Kidney epithelial cell (primary cell): ENCODE data around the gene PPIAL4G. TPM values are rescaled to one million over a fixed set of nuclear protein-coding genes. Genes with fewer than 3 reads are reported as not detected.
A peak's percentile ranks its signal among the peaks of the same experiment; 100 is the strongest.
"Not testable (repeated sequence)": the region's sequence is repeated elsewhere in the genome, so short reads cannot be mapped to it uniquely, and the experiment has no call there.

ENCODE experiments used
- DNase-seq: peaks from one replicate; pipeline ENCODE4 v3.0.0-alpha.2; 2010; ENCODE audit warnings: low read depth
- H3K27me3 ChIP-seq: 2 replicates; pipeline ENCODE4 v1.6.0; 2011; ENCODE audit warnings: low read length; ENCODE audit not compliant: control insufficient read depth, insufficient read depth
- H3K36me3 ChIP-seq: 2 replicates; pipeline ENCODE4 v1.5.1; 2011; ENCODE audit warnings: low read length; ENCODE audit not compliant: control insufficient read depth, insufficient read depth
- H3K4me3 ChIP-seq: 2 replicates; pipeline ENCODE4 v1.5.1; 2011; ENCODE audit warnings: low read depth, mild to moderate bottlenecking, control low read depth, low read length
- total RNA-seq: library from RNA; depleted of rRNA; stranded (reverse); fragments of >200 nt; gene quantifications from 2 replicates; pipeline ENCODE4 v1.2.3, GENCODE V29; 2015
- TF ChIP-seq, protein P1 (sequence below): IDR thresholded peaks from 2 replicates; pipeline ENCODE4 v1.5.1; 2011; ENCODE audit warnings: mild to moderate bottlenecking, moderate library complexity, low read length, control low read depth, inconsistent platforms; ENCODE audit not compliant: insufficient read depth, poor library complexity, severe bottlenecking

PPIAL4G gene
- total RNA-seq, 1 donor from 2014 or later, result not detected

GRCh38 chr1:148458398-148458797 is 24.7 kb downstream of the PPIAL4G start:
- not testable (repeated sequence) for DNase-seq, H3K36me3 ChIP-seq, H3K27me3 ChIP-seq
- H3K4me3 ChIP-seq, result peak overlapping the region; percentile 36

GRCh38 chr1:148452845-148453244 is 30.3 kb downstream of the PPIAL4G start:
- not testable (repeated sequence) for H3K36me3 ChIP-seq, H3K4me3 ChIP-seq, H3K27me3 ChIP-seq, DNase-seq

GRCh38 chr1:148439654-148440325 is 43.3 kb downstream of the PPIAL4G start:
- H3K4me3 ChIP-seq, H3K27me3 ChIP-seq, DNase-seq, H3K36me3 ChIP-seq: not testable (repeated sequence)

- TF ChIP-seq, protein P1, sequence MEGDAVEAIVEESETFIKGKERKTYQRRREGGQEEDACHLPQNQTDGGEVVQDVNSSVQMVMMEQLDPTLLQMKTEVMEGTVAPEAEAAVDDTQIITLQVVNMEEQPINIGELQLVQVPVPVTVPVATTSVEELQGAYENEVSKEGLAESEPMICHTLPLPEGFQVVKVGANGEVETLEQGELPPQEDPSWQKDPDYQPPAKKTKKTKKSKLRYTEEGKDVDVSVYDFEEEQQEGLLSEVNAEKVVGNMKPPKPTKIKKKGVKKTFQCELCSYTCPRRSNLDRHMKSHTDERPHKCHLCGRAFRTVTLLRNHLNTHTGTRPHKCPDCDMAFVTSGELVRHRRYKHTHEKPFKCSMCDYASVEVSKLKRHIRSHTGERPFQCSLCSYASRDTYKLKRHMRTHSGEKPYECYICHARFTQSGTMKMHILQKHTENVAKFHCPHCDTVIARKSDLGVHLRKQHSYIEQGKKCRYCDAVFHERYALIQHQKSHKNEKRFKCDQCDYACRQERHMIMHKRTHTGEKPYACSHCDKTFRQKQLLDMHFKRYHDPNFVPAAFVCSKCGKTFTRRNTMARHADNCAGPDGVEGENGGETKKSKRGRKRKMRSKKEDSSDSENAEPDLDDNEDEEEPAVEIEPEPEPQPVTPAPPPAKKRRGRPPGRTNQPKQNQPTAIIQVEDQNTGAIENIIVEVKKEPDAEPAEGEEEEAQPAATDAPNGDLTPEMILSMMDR, result no peak
- H3K27me3 ChIP-seq, result no peaks in the 10 kb centered on the region
- H3K36me3 ChIP-seq, result no peaks in the 10 kb centered on the region
- no peak overlapping the region for H3K4me3 ChIP-seq
- DNase-seq, result no peak
Observed at GRCh38 chr1:148435406-148435805, 47.7 kb downstream of the PPIAL4G start.

GRCh38 chr1:148434832-148435231 is 48.3 kb downstream of the PPIAL4G start:
- TF ChIP-seq, protein P1, result no peak
- H3K4me3 ChIP-seq, result no peak overlapping the region
- H3K36me3 ChIP-seq, result no peaks in the 10 kb centered on the region
- H3K27me3 ChIP-seq, result no peaks in the 10 kb centered on the region
- no peak for DNase-seq

DNA sequence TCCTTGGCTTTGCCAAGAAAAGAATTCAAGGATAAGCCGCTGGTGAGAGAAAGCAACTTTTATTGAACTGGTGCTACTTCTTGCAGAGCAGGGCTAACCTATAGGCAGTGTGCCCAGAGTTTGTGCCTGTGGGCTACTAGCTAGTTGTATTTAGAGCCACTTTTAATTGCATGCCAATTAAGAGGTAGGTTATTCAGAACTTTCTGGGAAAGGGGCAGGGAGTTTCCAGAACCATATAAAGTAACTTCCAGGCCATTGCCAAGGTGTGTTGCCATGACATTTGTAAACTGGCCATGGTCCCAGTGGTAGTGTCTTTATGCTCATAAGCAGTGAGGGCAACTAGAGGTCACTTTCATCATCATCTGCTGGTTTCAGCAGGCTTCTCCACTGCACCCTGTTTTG is 50.2 kb downstream of the PPIAL4G start:
- not testable (repeated sequence) for H3K27me3 ChIP-seq, H3K4me3 ChIP-seq, DNase-seq, H3K36me3 ChIP-seq

Other genes starting within 250 kb of the PPIAL4G start
- 26.3 and 26.7 TPM in 2 replicates for gene NBPF14, start 112.7 kb upstream of the PPIAL4G start, total RNA-seq